ENCODE measurements around the gene SERPINB6. TPM values are rescaled to one million over a fixed set of nuclear protein-coding genes. Genes with fewer than 3 reads are reported as not detected.
"Not testable (repeated sequence)": the region's sequence is repeated elsewhere in the genome, so short reads cannot be mapped to it uniquely, and the experiment has no call there.

Gene SERPINB6
- total and polyA plus RNA-seq, 2 donors = 23.1 to 84.3 TPM

- no peak overlapping the region for H3K27ac ChIP-seq (ENCODE audit: low read depth in 1 of 2, low read length in 1 of 2)
- no peaks in the 10 kb centered on the region for H3K27me3 ChIP-seq (ENCODE audit: control insufficient read depth in 2 of 2, insufficient read depth in 1 of 2, low read length in 1 of 2)
- no peaks in the 10 kb centered on the region for H3K9me3 ChIP-seq (ENCODE audit: control insufficient read depth in 2 of 2, insufficient read depth in 1 of 2, low read length in 1 of 2)
- WGBS = 98% methylated on average over 9 of the region's 9 CpGs
- peaks cover 13 to 19% of the 10 kb centered on the region in 2 donors for H3K36me3 ChIP-seq (ENCODE audit: control insufficient read depth in 2 of 2, insufficient read depth in 2 of 2, low read length in 1 of 2)
- DNase-seq (ENCODE audit: low read depth in 6 of 9, low spot score in 9 of 9) = no peak
- H3K4me3 ChIP-seq (ENCODE audit: low read length in 2 of 2) = no peak overlapping the region
- peaks cover 0 to 5% of the 10 kb centered on the region in 2 donors for H3K4me1 ChIP-seq (ENCODE audit: control insufficient read depth in 2 of 2, insufficient read depth in 2 of 2, low read length in 2 of 2)
Observed at GRCh38 chr6:3005077-3005476, 33.7 kb upstream of the SERPINB6 start.

GRCh38 chr6:3003226-3003625 lies 31.9 kb upstream of the SERPINB6 start:
- not testable (repeated sequence) for H3K27ac ChIP-seq (ENCODE audit: low read depth in 1 of 2, low read length in 1 of 2); H3K4me3 ChIP-seq (ENCODE audit: low read length in 2 of 2); H3K27me3 ChIP-seq (ENCODE audit: control insufficient read depth in 2 of 2, insufficient read depth in 1 of 2, low read length in 1 of 2); H3K9me3 ChIP-seq (ENCODE audit: control insufficient read depth in 2 of 2, insufficient read depth in 1 of 2, low read length in 1 of 2); DNase-seq (ENCODE audit: low read depth in 6 of 9, low spot score in 9 of 9)
- 86% methylated on average over 4 of the region's 5 CpGs for WGBS
- peaks cover 10 to 13% of the 10 kb centered on the region in 2 donors for H3K36me3 ChIP-seq (ENCODE audit: control insufficient read depth in 2 of 2, insufficient read depth in 2 of 2, low read length in 1 of 2)
- H3K4me1 ChIP-seq (ENCODE audit: control insufficient read depth in 2 of 2, insufficient read depth in 2 of 2, low read length in 2 of 2) = peaks cover 7 to 17% of the 10 kb centered on the region in 2 donors

GRCh38 chr6:3001773-3002293 lies 30.5 kb upstream of the SERPINB6 start:
- H3K4me3 ChIP-seq (ENCODE audit: low read length in 2 of 2) = no peak overlapping the region
- DNase-seq (ENCODE audit: low read depth in 6 of 9, low spot score in 9 of 9) = peak in 5 of 9 donors; percentile 47 to 78 (median 56)
- WGBS = 54% methylated on average over 2 of the region's 2 CpGs

GRCh38 chr6:3001146-3001772 lies 29.9 kb upstream of the SERPINB6 start:
- no peak for DNase-seq (ENCODE audit: low read depth in 6 of 9, low spot score in 9 of 9)

More at GRCh38 chr6:3001773-3002293, 30.5 kb upstream of the SERPINB6 start:
- Histone ChIP-seq H3K27me3 (ENCODE audit: control insufficient read depth in 2 of 2, insufficient read depth in 1 of 2, low read length in 1 of 2) (peaks cover 0 to 8% of the 10 kb centered on the region in 2 donors), H3K27ac (ENCODE audit: low read depth in 1 of 2, low read length in 1 of 2) (no peak overlapping the region), H3K9me3 (ENCODE audit: control insufficient read depth in 2 of 2, insufficient read depth in 1 of 2, low read length in 1 of 2) (no peaks in the 10 kb centered on the region), H3K36me3 (ENCODE audit: control insufficient read depth in 2 of 2, insufficient read depth in 2 of 2, low read length in 1 of 2) (peaks cover 7 to 9% of the 10 kb centered on the region in 2 donors), H3K4me1 (ENCODE audit: control insufficient read depth in 2 of 2, insufficient read depth in 2 of 2, low read length in 2 of 2) (peaks cover 7 to 17% of the 10 kb centered on the region in 2 donors)

DNA sequence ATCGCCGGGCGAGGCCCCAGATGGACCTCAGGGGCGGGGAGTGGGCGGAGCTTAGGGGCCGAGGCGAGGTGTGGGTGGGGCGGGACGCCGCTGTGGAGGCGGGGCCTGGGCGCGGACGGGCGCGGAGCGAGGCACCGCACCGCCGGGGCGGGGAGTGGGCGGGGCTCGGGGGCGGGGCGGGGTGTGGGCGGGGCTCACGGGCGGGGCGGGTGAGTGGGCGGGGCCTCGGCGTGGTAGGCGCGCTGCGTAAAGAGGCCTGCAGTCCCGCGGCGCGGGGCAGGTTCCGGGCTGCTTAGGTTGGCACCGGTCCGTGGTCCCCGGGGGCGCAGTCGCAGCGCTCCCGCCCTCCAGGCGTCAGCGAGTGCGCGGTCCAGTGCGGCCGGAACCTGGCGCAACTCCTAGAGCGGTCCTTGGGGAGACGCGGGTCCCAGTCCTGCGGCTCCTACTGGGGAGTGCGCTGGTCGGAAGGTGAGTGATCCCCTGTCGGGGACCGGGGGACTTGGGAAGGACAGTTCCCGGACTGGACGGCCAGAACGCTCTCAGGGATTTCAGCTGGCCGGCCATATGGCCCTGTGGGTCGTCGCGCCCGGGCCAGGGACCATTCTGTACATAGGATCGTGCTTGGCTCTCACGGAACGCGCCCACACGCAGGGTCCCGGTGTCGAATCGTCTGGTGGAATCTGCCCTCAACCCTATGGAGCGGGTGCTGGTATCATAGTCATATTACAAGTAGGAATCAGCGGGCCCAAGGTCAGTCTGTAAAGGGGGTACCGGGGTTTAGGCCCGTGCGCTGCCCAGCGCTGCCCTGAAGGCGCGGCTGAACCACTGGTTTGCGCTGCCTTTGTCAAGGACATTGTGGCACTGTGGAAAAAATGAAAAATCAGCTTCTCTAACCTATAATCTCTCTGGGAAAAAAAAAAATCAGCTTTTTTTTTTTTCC lies 28.5 kb upstream of the SERPINB6 start, which contains the start of gene NQO2:
Gene NQO2 (plus strand): TSS at position 277 of the 940 bp plus-strand sequence. CDS start 6,659 bp downstream, outside the sequence.
- DNase-seq (ENCODE audit: low read depth in 6 of 9, low spot score in 9 of 9) = peak in 8 of 9 donors; percentile 41 to 84 (median 72)
- peak within 1 kb of the TSS; percentile 72 to 92 for H3K4me3 ChIP-seq (ENCODE audit: low read length in 2 of 2)
- H3K27me3 ChIP-seq (ENCODE audit: control insufficient read depth in 2 of 2, insufficient read depth in 1 of 2, low read length in 1 of 2) = peaks cover 0 to 8% of the 10 kb centered on the region in 2 donors
- no peaks in the 10 kb centered on the region for H3K36me3 ChIP-seq (ENCODE audit: control insufficient read depth in 2 of 2, insufficient read depth in 2 of 2, low read length in 1 of 2)
- H3K4me1 ChIP-seq (ENCODE audit: control insufficient read depth in 2 of 2, insufficient read depth in 2 of 2, low read length in 2 of 2) = peaks cover 7 to 17% of the 10 kb centered on the region in 2 donors
- WGBS = 4% methylated on average over 83 of the region's 87 CpGs
- H3K9me3 ChIP-seq (ENCODE audit: control insufficient read depth in 2 of 2, insufficient read depth in 1 of 2, low read length in 1 of 2) = no peaks in the 10 kb centered on the region
- H3K27ac ChIP-seq (ENCODE audit: low read depth in 1 of 2, low read length in 1 of 2) = peak within 1 kb of the TSS; percentile 44 to 74

More at GRCh38 chr6:3001146-3001772, 29.9 kb upstream of the SERPINB6 start:
- peaks cover 7 to 17% of the 10 kb centered on the region in 2 donors for H3K4me1 ChIP-seq (ENCODE audit: control insufficient read depth in 2 of 2, insufficient read depth in 2 of 2, low read length in 2 of 2)
- H3K27ac ChIP-seq (ENCODE audit: low read depth in 1 of 2, low read length in 1 of 2) = no peak overlapping the region
- H3K27me3 ChIP-seq (ENCODE audit: control insufficient read depth in 2 of 2, insufficient read depth in 1 of 2, low read length in 1 of 2) = peaks cover 0 to 8% of the 10 kb centered on the region in 2 donors
- no peaks in the 10 kb centered on the region for H3K9me3 ChIP-seq (ENCODE audit: control insufficient read depth in 2 of 2, insufficient read depth in 1 of 2, low read length in 1 of 2)
- peaks cover 4 to 5% of the 10 kb centered on the region in 2 donors for H3K36me3 ChIP-seq (ENCODE audit: control insufficient read depth in 2 of 2, insufficient read depth in 2 of 2, low read length in 1 of 2)
- WGBS = 98% methylated on average over 11 of the region's 11 CpGs
- no peak overlapping the region for H3K4me3 ChIP-seq (ENCODE audit: low read length in 2 of 2)

DNA sequence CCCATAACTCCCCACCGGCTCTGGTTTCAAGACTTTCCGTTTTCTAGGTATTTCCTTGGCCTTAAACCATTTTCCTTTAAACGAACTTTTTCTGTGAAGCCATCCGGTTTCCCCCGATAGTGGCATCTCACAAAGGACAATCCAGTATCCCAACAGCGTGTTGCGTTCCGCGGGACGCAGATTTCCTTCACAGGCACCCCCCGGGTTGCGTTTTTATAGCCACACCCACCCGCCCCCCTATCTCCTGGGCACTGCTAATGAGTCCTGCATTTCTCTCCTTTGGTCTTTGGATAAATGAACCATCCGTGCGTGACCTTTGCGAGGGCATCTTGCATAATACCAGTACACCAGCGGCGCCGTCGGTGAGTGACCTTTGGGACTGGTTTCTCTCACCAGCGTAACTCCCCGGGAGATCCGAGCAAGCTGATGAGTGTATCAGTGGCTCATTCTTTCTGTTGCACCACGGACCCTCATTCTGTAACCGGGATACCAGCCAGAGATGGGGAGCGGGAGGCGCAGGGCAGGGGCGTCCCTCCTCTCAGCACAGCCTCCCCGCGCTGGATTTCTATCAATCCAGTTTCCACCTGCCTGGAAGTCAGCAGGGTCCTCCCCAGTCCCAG lies 27.7 kb upstream of the SERPINB6 start:
- DNase-seq (ENCODE audit: low read depth in 6 of 9, low spot score in 9 of 9) = peak in 2 of 9 donors; percentile 14 to 25
- Histone ChIP-seq H3K9me3 (ENCODE audit: control insufficient read depth in 2 of 2, insufficient read depth in 1 of 2, low read length in 1 of 2) (no peaks in the 10 kb centered on the region), H3K36me3 (ENCODE audit: control insufficient read depth in 2 of 2, insufficient read depth in 2 of 2, low read length in 1 of 2) (no peaks in the 10 kb centered on the region), H3K27me3 (ENCODE audit: control insufficient read depth in 2 of 2, insufficient read depth in 1 of 2, low read length in 1 of 2) (peaks cover 0 to 8% of the 10 kb centered on the region in 2 donors), H3K4me1 (ENCODE audit: control insufficient read depth in 2 of 2, insufficient read depth in 2 of 2, low read length in 2 of 2) (peaks cover 7 to 17% of the 10 kb centered on the region in 2 donors), H3K4me3 (ENCODE audit: low read length in 2 of 2) (peak overlapping the region; percentile 59 to 72), H3K27ac (ENCODE audit: low read depth in 1 of 2, low read length in 1 of 2) (peak overlapping the region; percentile 10 to 44)
- WGBS = under 1% methylated on average over 30 of the region's 30 CpGs

GRCh38 chr6:2998249-2998997 lies 27.1 kb upstream of the SERPINB6 start:
- H3K27me3 ChIP-seq (ENCODE audit: control insufficient read depth in 2 of 2, insufficient read depth in 1 of 2, low read length in 1 of 2); H3K9me3 ChIP-seq (ENCODE audit: control insufficient read depth in 2 of 2, insufficient read depth in 1 of 2, low read length in 1 of 2); H3K36me3 ChIP-seq (ENCODE audit: control insufficient read depth in 2 of 2, insufficient read depth in 2 of 2, low read length in 1 of 2): not testable (repeated sequence)
- peak overlapping the region; percentile 3 to 59 for H3K4me3 ChIP-seq (ENCODE audit: low read length in 2 of 2)
- H3K4me1 ChIP-seq (ENCODE audit: control insufficient read depth in 2 of 2, insufficient read depth in 2 of 2, low read length in 2 of 2) = peaks cover 7 to 17% of the 10 kb centered on the region in 2 donors
- peak in 1 of 9 donors; percentile 44 for DNase-seq (ENCODE audit: low read depth in 6 of 9, low spot score in 9 of 9)
- WGBS = under 1% methylated on average over 11 of the region's 16 CpGs
- peak overlapping the region in 1 of 2 donors; percentile 7 for H3K27ac ChIP-seq (ENCODE audit: low read depth in 1 of 2, low read length in 1 of 2)

- Histone ChIP-seq H3K9me3 (ENCODE audit: control insufficient read depth in 2 of 2, insufficient read depth in 1 of 2, low read length in 1 of 2) (no peaks in the 10 kb centered on the region), H3K27ac (ENCODE audit: low read depth in 1 of 2, low read length in 1 of 2) (no peak overlapping the region), H3K36me3 (ENCODE audit: control insufficient read depth in 2 of 2, insufficient read depth in 2 of 2, low read length in 1 of 2) (no peaks in the 10 kb centered on the region), H3K4me1 (ENCODE audit: control insufficient read depth in 2 of 2, insufficient read depth in 2 of 2, low read length in 2 of 2) (peaks cover 2 to 19% of the 10 kb centered on the region in 2 donors), H3K27me3 (ENCODE audit: control insufficient read depth in 2 of 2, insufficient read depth in 1 of 2, low read length in 1 of 2) (peaks cover 0 to 2% of the 10 kb centered on the region in 2 donors), H3K4me3 (ENCODE audit: low read length in 2 of 2) (no peak overlapping the region)
- 97% methylated on average over 4 of the region's 4 CpGs for WGBS
- no peak for DNase-seq (ENCODE audit: low read depth in 6 of 9, low spot score in 9 of 9)
Observed at GRCh38 chr6:2993755-2994317, 22.5 kb upstream of the SERPINB6 start.

Data from thymus (tissue), 11 donors.